Measurements from ENCODE around the gene PRKAR2B.

- TF ChIP-seq CTCF (IDR thresholded peaks at IDR 0.05; ENCODE audit: low read depth, low read length, missing input control) (no peak), MAX (IDR thresholded peaks at IDR 0.05) (no peak), RXRA (IDR thresholded peaks at IDR 0.05) (no peak), GABPA (IDR thresholded peaks at IDR 0.05 in 1 of 2, conservative IDR thresholded peaks at IDR 0.05 in 1 of 2) (no peak), YY1 (IDR thresholded peaks at IDR 0.05) (no peak), ZBTB33 (IDR thresholded peaks at IDR 0.05) (no peak), ATF3 (IDR thresholded peaks at IDR 0.05) (no peak), REST (IDR thresholded peaks at IDR 0.05) (no peak), TAF1 (conservative IDR thresholded peaks at IDR 0.05) (no peak), RAD21 (IDR thresholded peaks at IDR 0.05) (no peak)
Observed at GRCh38 chr7:107049480-107049879, 5.0 kb downstream of the PRKAR2B start.
